ENCODE measurements around the gene ARMC2.
"Not testable (repeated sequence)": the region's sequence is repeated elsewhere in the genome, so short reads cannot be mapped to it uniquely, and the experiment has no call there.

ARMC2 gene

DNA sequence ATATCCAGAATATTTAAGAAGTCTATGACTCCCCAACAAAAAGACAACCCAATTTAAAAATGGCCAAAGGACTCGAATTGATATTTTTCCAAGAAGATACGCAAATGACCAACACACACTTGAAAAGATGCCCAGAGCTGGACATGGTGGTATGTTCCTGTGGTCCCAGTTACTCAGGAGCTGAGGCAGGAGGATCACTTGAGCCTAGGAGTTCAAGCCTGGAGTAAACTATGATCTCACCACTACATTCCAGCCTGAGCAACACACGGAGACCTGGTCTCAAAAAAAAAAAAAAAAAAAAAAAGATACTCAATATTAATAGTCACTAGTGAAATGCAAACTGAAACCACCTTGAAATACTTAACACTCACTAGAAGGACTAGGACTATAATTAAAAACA lies 12.2 kb upstream of the ARMC2 start:
- DNase-seq: no peak

DNA sequence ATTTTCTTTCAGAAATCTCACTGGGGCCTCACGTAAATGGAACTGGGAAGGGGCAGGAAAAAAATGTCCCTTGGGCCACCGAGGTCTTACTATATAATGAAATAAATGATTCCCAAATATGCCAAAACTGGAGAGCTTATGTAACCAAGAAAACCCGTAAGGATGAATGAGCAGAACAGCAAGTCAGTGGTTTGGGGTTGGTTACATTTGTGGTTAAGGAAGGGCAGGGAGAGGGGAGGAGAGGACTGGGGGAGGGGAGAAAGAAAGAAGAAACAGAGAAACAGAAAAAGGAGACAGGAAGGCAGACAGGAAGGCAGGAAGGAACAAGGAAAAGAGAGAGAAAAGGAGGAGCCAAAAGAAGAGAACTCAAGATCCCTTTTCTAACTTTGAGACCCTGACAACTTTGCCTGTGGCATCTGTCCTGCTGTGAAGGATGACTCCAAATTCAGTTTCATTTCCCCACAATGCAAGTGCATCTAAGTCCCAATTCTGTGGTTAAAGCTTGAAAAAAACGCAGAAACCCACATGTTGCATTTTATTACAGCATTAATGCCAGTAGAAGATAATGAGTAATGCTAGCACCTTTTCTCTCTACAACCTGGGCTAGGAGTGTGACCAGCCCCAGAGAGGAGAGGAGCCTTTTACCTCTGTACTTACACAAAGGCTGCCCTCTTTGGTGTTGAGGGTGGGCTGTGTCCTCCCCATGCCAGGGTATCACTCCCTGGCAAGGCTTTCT lies 10.8 kb upstream of the ARMC2 start:
- peak; percentile 70 to 80 for DNase-seq

DNA sequence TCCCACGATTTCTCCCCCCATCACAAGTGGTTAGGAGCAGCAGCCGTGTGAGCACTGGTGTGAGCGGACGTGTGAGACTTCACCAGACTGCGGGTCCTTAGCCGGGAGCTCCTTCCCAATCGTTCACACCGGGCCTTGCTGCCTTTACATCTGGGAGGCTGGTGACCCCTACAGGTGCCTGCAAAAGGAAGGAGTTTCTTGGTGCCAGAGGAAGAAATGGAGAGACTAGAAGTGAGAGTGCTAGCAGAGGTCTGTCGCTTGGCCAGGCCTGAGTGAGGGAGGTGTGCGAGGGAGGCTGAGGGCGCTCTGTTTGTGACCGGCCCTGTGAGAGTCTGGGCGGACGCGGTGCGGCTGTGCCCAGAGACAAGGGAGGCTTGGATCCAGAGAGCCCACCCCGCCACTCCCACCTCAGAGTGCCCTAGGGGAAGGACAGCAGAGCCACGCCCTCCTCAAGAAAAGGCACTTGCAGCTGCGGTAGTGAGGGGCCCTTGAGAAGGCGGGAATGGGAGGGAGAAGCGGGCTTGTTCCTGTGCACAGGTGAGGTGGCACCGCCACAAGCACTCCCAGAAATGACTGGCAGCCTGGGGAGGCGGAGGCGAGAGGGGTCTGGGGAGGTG lies 10.0 kb upstream of the ARMC2 start:
- no peak for DNase-seq

DNA sequence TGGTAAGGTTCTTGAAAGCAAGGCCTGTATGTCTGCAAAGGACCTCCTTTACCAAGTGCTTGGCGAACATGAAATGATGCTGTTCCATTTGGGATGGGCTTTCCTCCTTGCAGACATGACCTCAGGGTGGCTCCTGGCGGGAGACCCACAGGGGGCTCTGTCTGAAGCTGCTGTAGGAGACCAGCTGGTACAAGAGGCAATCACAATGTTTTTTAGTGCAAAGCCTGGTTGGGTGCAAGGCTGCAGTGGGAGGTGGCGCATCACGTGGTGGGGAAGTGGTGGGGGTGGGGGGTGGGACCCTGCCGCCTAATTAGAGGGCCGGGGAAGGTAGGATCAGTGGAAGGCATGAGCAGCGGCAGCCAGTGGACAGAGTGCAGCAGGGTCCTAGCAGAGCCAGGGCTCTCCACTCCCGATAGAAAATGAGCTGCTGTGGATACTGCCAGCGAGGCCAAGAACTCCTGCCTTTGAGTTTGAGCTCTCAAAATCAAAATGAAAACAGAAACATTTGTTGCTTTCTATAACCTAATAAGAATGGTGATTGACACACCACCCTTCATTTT lies 9.1 kb upstream of the ARMC2 start:
- no peak for DNase-seq

DNA sequence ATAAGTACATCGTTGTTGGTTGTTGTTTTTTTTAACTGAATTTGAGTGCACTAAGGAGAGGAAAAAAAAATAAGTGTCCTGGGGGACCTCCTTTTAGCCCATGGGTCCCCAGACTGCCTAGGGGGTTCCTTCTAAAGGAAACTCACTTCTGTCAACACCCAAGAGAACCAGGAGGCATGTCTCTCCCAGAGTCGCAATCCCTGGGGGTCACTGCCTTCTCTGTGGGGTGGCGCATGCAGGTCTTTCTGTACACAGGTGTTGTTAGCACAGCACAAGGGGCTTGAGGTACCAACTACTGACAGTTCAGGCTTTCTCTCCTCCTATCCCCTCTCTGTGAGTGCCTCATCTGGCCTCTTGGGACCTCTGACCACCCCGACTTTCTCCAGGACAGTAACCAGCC lies 7.3 kb upstream of the ARMC2 start:
- no peak for DNase-seq

DNA sequence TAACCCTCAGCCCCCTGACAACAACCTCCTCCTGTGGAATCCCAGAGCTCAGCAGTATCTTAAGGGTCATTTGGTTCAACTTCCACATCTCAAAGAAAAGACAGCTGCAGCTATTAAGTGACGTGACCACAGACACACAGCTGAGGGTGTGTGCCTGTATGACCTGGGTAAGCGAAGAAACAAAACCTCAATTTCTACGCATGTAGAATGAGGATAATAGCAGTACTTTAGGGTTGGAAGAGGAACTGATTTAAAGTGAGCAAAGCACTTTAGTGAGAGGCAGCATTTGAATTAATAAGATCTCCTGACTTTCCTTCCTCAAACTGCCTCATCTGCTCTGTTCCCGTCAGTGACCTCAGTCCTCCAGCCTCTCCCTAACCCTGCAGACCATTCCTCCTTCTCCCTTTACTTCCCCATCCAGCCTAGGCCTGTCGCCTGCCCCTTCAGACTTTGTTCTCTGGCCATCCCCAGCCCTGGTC lies 6.8 kb upstream of the ARMC2 start:
- no peak for DNase-seq

DNA sequence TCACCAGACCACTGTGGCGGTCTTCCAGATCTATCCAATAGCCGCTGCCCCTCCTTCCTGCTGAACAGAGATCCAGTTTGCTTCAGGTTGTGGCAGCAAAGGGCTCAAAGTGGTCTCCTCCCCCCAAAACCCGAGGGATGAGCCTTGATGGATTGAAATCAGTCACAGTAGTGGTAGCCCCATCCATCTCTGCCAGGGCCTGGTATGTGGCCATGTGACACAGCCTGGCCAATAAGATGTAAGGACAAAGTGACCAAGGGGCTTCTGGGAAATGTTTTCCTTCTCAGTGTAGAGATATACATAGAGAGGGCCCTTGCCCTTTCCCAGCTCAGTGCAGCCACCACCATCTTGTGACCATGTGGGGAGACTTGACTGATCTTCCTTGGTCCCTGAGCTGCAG lies 4.1 kb upstream of the ARMC2 start:
- no peak for DNase-seq

DNA sequence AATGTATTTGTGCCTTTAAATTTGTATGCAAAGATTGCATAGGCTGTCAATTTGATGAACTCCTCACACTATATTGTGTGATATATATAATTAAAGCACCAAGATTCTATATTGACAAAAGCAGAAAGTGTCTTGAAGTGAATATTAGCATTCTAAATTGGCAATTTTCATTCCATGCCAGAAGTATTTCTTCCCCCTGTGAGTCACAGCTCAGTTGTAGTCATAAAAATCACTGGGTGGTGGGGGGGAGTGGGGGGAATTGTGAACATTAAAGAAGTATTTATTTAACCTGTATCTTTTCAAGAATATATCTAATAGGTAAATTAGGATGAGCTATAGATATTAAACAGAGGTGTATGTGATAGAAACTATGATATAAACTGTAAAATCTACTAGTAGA lies 3.1 kb upstream of the ARMC2 start:
- no peak for DNase-seq

DNA sequence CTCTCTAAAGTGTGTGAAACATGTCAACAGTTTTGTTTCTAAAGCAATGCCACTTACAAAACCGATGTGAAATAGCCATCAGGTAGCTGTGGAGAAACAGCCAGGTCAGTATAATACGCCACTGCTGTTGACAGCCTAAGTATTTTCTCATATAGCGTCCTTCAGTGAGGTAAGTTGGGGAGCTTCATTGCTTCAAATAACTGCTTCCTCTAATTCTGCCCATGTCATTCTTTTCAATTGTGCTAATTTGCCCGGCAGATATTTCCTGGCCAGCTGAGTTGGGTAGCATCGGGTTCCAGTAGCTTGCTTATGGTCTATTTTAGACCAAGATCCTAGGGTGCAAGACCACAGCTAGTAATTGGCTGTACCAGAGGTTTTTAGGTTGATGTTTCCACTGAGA lies 2.1 kb upstream of the ARMC2 start:
- no peak for DNase-seq

DNA sequence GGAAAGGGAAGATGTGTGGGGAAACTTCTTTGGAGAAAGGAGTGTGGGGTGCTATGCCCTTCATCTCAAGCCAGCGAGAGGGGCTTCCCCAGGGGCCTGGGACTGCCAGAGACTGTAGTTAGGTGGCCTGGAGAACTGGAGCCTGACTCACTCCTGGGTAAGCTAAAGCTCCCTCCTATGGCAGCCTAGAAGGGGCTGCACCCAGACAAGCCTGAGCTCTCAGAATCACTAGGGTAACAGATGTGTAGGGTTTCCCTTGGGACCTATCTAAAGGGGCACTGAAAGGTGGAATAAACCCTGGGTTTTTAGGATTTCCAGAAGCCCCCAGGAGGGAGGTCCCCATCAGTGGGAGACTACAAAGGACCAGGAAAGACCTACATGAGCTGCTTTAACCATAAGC lies 1.6 kb upstream of the ARMC2 start:
- no peak for DNase-seq

DNA sequence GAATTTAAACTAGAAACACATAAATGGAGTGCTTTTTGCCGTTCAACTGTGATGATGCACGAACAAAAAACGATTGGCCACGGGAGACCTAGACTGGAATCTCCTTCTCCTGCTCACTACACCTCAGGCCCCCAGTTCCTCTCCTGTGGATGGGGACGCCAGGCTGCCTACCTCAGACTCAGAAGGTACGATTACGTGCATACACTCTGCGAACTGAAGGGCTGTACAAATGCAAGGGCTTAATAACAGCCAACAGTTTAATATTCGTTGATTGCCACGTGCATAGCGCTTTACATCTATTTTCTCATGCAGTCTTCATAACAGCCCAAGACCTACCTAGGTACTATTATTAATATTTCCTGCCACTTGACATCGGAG lies 495 bp upstream of the ARMC2 start:
- no peak for DNase-seq

DNA sequence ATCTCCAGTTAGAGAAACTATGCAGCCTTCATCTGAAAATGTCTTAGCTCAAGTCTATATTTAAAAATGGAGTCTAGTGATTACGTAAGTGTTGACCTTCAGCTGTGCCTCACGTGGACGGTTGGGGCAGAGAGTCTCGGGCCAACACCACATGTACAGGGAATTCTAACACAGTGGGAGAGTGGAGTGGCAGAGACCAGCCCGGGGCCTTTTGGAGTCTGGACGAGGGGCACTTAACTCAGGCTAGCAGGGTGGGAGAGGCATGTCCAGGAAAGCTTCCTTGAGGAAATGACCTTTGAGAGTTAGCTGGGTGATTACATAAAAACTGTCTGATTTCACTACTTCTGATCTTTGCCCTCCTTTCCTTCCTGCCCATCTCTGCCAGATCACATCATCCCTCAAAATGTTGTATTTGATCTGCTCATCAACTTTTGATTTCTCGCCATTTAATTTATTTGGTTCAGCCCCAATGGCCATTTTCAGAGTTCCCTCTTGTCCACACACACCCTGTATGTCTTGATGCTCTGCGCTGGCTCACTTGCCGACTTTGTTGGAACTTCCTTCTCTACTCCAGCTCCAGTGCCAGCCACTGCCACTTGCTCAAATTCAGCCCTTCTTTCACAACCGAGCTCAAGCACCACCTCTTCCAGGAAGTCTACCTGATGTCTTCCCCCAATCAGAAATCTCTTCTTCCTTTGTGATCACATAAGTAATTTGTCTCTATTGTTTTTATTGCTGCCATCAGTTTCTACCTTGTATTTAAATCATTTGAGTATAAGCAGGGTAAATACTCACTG lies 2.6 kb downstream of the ARMC2 start:
- peak; percentile 34 to 35 for DNase-seq

DNA sequence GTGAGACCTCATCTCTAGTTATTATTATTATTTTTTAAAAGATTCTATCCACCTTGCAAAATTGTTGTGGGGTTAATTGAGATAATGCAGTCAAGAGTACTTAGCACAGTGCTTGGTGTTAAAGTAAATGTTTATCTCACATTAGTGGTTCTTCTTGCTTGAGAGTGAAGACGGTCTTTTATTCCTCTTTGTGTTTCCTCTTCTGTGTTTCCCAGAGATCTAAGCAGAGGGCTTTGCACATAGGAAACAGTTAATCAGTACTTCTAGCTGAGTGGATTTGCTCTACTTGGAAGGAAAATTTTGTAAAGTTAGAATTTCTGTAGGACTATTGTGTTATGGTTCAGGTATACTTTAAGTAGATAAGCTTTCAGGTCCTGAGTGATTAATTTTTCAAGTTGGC lies 3.5 kb downstream of the ARMC2 start:
- peak in 1 of 2 experiments; percentile 17 for DNase-seq

DNA sequence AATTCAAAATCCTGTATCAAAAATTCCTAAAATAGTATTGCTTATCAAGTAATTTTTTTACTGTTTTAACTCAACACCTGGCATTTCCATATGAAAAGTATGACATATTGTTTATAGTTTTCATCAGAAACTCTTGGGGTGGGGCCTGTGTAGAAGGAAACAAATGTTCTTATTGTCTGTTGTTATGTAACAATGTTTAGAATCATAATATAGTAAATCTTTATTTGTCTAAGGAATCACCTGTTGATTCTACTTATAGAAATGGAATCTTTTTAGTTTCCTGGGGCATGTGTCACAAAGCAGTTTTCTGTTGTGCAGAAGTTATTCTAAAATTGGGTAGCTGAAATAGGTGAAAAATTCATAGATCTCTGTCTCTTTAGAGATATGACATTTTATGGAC lies 4.9 kb downstream of the ARMC2 start:
- no peak for DNase-seq

DNA sequence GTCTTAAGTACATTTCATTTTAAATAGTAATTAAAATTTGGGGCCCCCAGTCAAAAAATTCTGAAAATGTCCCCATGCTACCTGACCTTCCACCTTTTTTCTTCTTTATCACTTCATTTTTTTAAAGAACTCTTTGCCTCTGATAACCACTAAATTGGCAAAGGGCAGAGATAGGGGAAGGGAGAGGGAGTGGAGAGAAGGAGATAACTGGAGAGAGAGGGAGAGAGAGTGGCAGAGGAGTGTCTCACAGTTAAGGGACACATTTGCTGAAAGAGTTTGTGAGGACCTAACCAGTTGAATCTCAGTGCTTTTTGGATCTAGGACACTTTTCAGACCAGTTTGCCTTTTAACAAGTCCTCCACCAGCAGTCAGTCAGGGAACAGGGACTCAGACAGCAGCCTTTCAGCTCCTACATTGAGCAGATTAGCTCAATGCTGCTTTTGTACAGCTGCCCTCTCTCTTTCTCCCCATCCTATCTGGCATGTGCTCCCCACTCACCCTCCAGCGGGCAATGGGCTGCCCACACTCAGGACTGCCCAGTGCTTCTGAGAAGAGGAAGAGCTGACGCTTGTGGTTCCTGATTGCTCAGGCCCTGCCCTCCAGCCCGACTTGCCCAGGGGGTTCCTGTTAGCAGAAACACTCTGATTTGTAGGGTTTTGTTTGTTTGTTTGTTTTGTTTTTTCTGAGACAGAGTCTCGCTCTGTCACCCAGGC lies 14.4 kb downstream of the ARMC2 start:
- peak; percentile 6 to 20 for DNase-seq

DNA sequence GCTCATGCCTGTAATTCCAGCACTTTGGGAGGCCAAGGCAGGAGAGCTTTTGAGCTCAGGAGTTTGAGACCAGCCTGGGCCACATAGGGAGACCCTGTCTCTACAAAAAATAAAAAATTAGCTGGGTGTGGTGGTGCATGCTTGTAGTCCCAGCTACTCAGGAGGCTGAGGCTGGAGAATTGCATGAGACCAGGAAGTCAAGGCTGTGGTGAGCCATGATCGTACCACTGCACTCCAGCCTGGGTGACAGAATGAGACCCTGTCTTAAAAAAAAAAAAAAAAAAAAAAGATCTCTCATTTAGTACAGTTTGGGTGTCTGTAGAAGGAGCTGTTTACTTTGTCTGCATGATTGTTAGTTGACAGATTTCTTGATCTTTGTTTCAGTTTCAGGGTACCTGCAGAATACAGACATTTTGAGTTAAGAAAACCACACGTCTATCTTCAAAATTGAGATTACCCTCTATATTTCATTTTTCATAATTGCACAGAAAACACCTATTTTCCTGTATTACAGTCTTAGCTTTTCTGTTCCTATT lies 17.6 kb downstream of the ARMC2 start:
- not testable (repeated sequence) for DNase-seq

DNA sequence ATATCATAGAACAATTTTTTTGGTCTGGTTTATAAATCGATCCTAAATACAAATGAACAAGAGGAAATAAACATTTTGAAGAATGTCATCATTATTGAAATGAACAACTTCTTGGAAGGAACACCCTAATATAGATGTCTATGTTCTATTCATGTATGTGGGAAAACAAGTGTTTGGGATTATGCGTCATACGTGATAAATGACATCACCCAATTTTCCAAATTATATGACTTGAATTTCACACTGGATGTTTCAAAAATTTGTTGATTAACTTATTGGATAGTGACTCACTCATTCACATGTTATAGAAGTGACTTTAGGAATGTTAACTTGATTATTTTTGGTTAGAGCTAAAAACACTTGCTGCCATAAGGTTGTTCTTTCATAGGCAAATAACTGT lies 18.6 kb downstream of the ARMC2 start:
- DNase-seq: no peak

DNA sequence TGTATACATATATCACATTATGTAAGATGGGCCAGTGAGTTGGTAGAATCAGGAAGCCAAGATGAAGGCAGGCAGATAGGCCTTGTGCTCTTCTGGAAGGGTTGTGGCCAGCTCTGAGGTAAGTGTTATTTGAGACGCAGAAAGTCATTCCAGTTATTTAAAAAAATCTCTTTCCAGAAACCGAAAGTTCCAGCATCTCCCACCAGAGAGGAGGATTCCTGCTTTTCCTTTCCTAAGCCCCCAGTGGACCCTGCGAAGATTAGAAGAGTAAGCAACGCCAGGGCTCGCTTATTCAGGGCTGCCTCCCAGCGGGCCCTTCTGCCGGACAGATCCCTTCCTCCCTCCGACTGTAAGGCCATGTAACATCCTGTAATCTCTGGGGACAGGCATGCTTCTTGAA lies 20.4 kb downstream of the ARMC2 start:
- no peak for DNase-seq

DNA sequence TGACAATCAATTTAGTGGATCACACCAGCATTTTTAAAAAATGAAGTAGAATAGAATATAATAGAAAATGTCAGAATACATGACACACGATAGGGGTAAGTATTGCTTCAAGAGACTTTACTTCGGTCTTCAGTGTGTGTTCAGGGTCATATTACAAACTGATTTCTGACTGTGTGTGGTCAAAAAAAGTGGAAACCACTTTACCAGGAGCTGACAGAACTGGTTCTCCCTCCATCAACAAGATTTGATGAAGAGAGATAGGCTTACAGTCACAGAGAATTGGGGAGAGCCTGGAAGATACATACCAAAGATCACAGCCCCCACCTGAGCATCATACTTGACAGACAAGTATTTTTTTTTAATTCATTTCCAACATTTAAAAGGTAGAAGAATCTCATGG lies 21.7 kb downstream of the ARMC2 start:
- no peak for DNase-seq

DNA sequence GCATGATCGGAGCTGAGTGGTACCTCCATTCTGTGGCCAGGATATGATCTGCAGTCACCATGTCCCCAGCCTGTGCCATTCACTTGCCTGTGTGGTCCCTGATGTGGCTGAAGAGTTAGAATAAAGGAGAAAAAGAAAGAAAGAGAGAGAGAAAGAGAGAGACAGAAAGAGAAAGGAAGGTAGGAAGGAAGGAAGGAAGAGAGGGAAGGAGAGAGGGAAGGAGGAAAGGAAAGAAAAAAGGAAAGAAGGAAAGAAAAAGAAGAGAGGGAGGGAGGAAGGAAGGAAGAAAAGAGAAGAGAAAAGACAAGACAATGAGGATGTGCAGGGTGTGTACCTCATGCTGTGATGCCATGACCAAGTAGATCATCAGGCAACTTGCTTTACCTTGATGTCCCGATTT lies 22.1 kb downstream of the ARMC2 start:
- no peak for DNase-seq

DNA sequence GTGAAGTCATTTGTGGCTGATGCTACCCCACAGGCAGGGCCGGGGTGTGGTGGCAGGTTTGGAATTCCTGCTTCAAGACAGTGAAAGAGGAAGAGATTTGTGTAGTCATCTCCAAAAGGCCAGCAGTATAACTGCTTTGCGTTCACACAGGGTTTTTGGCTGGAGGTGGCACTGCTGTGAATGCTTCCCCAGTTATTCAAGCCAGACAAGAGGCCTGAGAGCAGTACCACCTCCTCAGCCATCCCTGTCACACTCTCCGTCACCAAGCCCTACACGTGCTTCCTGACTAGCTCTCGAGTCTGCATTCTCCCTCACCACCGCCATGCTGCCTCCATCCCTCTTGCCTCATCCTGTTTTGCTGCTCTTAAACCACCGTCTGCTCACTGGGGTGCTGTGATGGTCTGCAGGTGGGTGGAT lies 23.9 kb downstream of the ARMC2 start:
- DNase-seq: no peak

DNA sequence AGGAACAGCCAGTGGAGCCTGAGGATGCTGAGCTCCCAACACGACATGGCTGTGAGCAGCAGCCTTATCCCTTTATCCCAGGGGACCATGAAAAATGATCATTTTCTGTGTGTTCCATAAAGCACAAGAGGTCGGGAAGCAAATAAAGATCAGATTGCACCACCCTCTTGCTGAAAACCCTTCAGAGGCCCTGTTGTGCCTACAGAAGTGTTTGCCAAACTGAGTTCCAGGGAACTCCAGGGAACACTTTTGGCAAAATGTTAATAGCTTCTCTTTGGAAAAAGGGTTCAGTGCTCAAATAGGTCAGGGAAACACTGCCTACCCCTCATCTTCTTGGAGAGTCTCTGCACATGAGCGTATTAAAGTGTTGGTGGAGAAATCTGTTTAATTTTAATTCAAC lies 24.4 kb downstream of the ARMC2 start:
- no peak for DNase-seq

DNA sequence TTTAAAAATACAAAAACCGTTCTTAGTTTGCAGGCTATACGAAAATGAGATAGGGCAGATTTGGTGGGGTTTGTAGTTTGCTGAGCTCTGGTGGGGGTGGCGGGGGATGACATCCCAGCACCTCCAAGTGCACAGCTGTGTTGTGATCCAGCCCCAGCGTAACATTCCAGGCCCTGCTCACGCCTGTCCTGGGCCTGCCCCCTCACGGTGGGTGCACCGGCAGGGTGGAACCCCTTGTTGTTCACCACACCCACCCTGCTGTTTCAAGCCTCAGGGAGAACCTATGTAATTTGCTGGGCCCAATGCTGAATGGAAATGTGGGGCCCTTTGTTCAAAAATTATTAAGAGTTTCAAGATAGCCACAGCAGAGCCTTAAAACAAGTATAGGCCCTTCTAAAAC lies 25.0 kb downstream of the ARMC2 start:
- DNase-seq: no peak

All from AML-193 (cell line).